Muscle of back (tissue), 11 donors: Measurements from ENCODE around the gene HPCAL1. TPM values are rescaled to one million over a fixed set of nuclear protein-coding genes. Genes with fewer than 3 reads are reported as not detected.
A peak's percentile ranks its signal among the peaks of the same experiment; 100 is the strongest.

ENCODE experiments used
- DNase-seq, 3 donors: peaks; one replicate each; pipeline versions ENCODE4 v3.0.0 to v3.0.0-alpha.2; 2013
- polyA plus RNA-seq, 10 donors: library from polyadenylated mRNA; unstranded; fragments of 120-200 nt; gene quantifications; one replicate each; pipeline ENCODE4 v1.2.1, GENCODE V29; 2013; ENCODE audit not compliant: insufficient read length in 10 of 10

The HPCAL1 gene
- polyA plus RNA-seq, 10 donors, result 19.9 to 39.4 (median 34.4) TPM

- DNase-seq, result no peak
Measured at GRCh38 chr2:10300997-10301940, 1.4 kb upstream of the HPCAL1 start.

- no peak for DNase-seq
Measured at GRCh38 chr2:10301941-10302478, 694 bp upstream of the HPCAL1 start.

GRCh38 chr2:10303181-10303693 is 533 bp downstream of the HPCAL1 start:
- no peak for DNase-seq

GRCh38 chr2:10303694-10304378 is 1.1 kb downstream of the HPCAL1 start:
- DNase-seq, result peak in 2 of 3 donors; percentile 44 to 73

- no peak for DNase-seq
Measured at GRCh38 chr2:10304458-10305253, 2.0 kb downstream of the HPCAL1 start.

GRCh38 chr2:10305254-10305635 is 2.5 kb downstream of the HPCAL1 start:
- no peak for DNase-seq

GRCh38 chr2:10305715-10306114 is 3.0 kb downstream of the HPCAL1 start:
- DNase-seq, result no peak

- DNase-seq, result no peak
Measured at GRCh38 chr2:10306901-10307463, 4.3 kb downstream of the HPCAL1 start.

- DNase-seq, result no peak
Measured at GRCh38 chr2:10307561-10308156, 5.0 kb downstream of the HPCAL1 start.

- DNase-seq, result no peak
Measured at GRCh38 chr2:10308866-10309265, 6.2 kb downstream of the HPCAL1 start.

GRCh38 chr2:10309286-10309685 is 6.6 kb downstream of the HPCAL1 start:
- no peak for DNase-seq

- DNase-seq, result no peak
Measured at GRCh38 chr2:10310309-10310888, 7.7 kb downstream of the HPCAL1 start.

GRCh38 chr2:10311736-10312135 is 9.0 kb downstream of the HPCAL1 start:
- no peak for DNase-seq

- no peak for DNase-seq
Measured at GRCh38 chr2:10312437-10312957, 9.8 kb downstream of the HPCAL1 start.

GRCh38 chr2:10316336-10316735 is 13.6 kb downstream of the HPCAL1 start:
- no peak for DNase-seq

- DNase-seq, result no peak
Measured at GRCh38 chr2:10316860-10317259, 14.2 kb downstream of the HPCAL1 start.

- DNase-seq, result no peak
Measured at GRCh38 chr2:10317646-10318045, 14.9 kb downstream of the HPCAL1 start.

- no peak for DNase-seq
Measured at GRCh38 chr2:10318345-10318744, 15.6 kb downstream of the HPCAL1 start.

- DNase-seq, result no peak
Measured at GRCh38 chr2:10319892-10320574, 17.3 kb downstream of the HPCAL1 start.

GRCh38 chr2:10320575-10320931 is 17.8 kb downstream of the HPCAL1 start:
- no peak for DNase-seq
